ENCODE results near the gene LRCOL1.

LRCOL1 gene

DNA sequence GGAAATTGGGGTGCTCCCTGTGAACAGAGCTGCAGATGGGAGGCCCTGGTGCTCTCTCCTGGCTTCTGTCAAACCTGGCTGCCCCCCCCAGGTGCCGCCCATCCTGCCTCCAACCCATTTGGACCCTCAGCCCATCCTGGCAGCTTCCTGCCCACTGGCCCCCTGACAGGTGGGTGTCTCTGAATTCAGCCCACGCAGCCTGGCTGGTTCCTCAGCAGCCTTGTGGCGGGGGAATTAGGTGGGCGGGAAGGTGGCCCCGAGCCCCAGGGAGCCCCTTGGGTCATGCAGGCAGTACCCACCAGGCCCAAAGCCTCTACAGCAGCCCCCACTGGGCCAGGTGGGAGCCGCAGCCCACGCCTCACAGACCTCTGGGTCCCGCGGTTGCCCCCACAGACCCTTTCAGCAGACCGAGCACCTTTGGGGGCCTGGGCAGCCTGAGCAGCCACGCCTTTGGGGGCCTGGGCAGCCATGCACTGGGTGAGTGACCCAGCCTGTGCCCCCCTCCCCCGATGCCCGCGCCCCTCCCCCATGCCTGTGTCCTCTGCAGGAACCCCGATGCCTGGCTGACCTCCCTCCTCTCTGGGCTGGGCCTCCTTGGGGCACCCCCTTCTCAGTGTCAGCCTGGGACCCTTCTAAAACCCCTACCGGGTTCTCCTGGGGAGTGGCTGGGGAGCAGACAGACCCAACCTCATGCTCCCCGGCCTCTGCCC lies 28.9 kb downstream of the LRCOL1 start:
- no peak for DNase-seq

DNA sequence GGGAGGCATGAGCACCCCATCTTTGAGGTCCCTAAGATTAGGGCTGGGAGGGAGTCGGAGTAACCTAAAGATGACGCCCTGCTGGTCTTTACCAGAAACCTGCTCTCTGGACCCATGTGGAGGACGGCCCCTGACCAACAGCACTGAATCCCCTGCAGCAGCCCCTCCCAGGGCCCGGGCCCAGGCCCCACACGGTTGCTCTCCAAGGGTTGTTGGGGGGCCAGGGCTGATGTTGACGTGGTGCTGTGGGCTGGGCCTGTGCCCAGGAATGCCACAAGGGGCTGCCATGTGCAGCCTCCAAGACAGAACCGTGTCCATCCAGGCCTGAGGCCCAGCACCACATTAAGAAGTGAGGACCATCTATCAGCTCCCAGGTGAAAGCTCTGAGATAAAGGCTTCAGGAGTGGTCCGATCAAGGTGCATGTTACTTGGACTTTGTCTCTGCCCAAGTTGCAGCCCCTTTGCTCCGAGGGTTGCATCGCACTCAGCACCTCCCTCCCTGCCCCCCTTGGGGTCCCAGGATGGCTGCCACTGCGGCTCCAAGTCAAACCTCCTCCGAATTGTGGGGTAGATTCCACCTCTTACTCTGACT lies 29.6 kb downstream of the LRCOL1 start:
- DNase-seq, result no peak

- DNase-seq, result no peak
Measured at GRCh38 chr12:132579744-132580143, 30.6 kb downstream of the LRCOL1 start.

- no peak for DNase-seq
Measured at GRCh38 chr12:132578826-132579225, 31.6 kb downstream of the LRCOL1 start.

DNA sequence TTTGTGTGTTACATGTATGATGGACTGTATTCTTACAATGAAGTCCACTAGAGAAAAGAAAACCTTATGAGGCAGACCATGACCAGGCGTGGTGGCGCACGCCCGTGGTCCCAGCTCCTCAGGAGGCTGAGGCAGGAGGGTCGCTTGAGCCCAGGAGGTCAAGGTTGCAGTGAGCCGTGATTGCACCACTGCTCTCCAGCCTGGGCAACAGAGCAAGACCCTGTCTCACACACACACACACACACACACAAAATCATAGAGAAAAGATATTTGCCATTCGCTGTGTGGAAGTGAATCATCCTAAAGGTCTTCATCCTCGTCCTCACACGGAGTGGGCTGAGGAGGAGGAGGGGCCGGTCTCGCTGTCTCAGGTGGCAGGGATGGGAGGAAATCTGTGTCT lies 32.3 kb downstream of the LRCOL1 start:
- no peak for DNase-seq

GRCh38 chr12:132577191-132577920 lies 33.0 kb downstream of the LRCOL1 start:
- DNase-seq, result no peak

DNA sequence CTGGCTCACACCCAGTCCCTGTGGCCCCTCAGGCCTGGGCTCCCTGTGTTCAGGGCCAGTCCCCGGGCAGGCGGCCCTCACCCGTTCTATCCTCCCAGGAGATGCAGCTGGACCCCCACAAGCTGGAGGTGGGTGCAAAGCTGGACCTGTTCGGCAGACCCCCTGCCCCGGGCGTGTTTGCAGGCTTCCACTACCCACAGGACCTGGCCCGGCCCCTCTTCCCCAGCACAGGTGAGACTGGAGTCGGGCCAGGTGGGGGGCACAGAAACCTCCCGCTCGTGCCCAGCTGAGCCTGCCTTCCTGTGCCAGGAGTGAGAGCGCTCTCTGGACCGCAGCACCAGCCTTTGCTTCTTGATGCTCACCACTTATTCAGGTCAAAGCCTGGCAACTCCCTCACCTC lies 33.7 kb downstream of the LRCOL1 start:
- no peak for DNase-seq

- DNase-seq, result no peak
Measured at GRCh38 chr12:132575661-132576060, 34.7 kb downstream of the LRCOL1 start.

DNA sequence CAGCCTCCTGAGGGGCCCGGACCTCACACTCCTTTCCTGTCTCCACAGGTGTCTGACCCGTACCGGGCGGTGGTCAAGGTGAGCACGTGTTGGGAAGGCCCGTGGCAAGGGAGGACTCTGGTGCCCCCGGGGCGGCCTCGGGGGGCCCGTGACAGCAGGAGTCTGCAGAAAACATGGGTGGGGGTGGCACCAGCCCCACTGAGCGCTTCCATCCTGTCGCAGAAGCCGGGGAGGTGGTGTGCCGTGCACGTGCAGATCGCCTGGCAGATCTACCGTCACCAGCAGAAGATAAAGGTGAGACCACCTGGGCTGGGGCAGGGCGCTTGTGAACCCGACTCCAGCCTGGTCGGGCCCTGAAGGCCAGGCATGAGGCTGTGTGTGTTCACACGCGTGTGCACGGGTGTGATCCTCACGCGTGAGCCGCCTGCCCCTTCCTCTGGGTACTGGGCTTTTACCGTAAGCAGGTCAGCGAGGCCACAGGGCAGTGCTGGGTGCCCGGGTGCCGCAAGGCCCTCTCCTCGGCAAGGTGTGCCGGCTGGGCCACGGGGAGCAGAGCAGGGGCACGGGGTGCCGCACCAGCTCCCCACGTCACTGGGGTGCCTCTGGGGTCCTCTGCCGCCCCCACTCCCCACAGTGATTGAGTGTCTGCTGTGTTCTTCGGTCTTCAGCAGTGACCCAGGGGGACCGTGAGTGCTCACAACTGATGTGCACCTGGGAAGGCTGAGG lies 35.9 kb downstream of the LRCOL1 start:
- no peak for DNase-seq

GRCh38 chr12:132572801-132573760 lies 37.3 kb downstream of the LRCOL1 start:
- no peak for DNase-seq

DNA sequence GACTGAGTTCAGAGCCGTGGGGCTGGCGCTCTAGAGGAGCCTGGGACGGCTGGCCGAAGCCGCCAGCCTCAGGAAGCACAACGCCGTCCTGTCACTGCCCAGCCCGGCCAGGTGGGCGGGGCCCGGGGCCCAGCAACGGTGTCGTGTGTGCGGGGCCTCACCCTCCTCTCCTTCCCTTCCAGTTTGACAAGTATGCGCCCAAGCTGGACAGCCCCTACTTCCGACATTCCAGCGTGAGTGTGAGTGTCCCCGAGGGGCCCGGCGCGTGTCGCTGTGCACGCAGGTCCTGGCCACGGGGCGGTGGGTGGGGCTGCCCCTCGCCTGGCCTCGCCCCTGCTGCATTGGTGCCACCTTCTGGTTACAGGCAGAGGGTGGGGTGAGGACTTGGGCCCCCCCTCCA lies 38.3 kb downstream of the LRCOL1 start:
- DNase-seq, result no peak

- no peak for DNase-seq
Measured at GRCh38 chr12:132571598-132571997, 38.8 kb downstream of the LRCOL1 start.

DNA sequence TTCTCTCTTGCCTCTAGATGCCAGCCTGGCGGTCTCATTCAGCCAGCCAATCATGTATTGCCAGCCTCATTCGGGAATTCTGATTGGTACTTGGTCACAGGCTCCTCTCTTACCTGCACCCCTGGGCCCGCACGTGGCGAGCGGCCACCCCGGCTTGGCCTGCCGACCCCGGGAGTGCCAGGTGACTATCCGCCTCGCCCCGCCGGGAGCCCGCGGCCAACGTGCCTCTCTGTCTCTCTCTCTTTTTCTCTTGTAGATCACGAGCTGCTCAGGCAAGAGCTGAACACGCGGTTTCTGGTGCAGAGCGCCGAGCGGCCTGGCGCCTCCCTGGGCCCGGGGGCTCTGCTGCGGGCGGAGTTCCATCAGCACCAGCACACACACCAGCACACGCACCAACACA lies 39.3 kb downstream of the LRCOL1 start:
- no peak for DNase-seq

DNA sequence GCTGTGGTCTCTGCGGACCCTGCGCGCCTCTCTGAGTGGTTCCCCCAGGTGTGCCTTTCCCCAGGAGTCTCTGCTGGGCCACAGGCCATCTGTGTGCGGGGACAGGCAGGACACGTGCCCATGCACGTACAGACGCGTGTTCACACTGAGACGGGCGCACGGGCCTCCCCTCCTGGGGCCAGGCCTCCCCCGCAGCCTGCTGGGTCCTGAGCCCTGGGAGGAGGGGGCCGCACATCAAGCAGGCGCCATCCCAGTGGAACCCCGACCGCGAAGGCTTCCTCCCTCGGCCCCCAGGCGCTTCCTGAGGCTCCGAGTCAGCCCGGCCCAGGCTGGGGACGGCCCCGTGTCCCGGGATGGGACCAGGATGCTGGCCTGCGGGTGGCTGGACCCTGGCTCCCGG lies 39.7 kb downstream of the LRCOL1 start:
- DNase-seq, result no peak

- DNase-seq, result no peak
Measured at GRCh38 chr12:132569856-132570480, 40.4 kb downstream of the LRCOL1 start.

GRCh38 chr12:132568826-132569480 lies 41.4 kb downstream of the LRCOL1 start:
- no peak for DNase-seq

GRCh38 chr12:132568301-132568700 lies 42.1 kb downstream of the LRCOL1 start:
- DNase-seq, result no peak

DNA sequence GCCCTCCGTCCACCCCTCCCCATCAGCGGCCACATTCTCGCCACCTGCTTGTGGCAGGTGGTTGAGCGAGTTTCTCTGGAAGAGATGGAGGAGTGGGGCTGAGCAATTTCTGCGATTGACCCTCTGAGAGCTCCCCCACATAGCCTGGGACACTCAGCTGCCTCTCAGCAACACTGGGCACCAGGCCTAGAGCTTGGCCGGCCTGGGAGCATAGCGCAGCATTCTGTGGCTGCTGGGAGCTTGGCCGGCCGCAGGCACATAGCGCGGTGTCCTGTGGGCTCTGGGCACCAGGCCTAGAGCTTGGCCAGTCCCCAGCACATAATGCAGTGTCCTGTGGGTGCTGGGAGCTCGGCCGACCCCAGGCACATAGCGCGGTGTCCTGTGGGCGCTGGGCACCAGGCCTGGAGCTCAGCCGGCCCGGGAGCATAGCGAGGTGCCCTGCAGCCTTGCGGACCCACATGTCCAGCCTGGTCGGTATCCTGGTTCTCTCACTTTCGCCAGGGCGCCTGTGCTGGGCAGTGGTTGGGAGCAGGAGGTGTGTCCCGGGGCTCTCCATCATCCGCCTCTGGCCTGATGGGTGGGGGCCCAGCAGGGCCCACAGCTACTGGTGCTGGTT lies 43.8 kb downstream of the LRCOL1 start:
- no peak for DNase-seq

GRCh38 chr12:132565365-132565764 lies 45.0 kb downstream of the LRCOL1 start:
- no peak for DNase-seq

DNA sequence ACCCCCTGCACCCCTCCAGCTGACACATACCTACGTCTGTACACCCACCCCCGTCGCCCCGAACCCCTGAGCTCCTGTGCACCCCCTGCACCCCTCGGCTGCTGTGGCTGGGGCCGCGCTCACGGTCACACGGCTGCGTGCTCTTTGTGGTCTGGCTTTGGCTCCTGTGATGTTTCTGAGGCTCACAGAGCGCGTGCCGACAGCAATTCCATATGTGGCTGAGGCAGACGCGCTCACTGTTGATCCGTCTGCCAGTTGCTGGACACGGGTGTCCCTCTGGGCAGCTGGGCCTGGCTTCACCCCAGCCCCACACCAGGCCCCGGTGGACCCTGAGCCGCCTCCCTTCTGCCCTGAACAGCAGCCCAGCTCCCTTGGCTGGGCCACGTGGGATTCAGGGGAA lies 46.5 kb downstream of the LRCOL1 start:
- no peak for DNase-seq

DNA sequence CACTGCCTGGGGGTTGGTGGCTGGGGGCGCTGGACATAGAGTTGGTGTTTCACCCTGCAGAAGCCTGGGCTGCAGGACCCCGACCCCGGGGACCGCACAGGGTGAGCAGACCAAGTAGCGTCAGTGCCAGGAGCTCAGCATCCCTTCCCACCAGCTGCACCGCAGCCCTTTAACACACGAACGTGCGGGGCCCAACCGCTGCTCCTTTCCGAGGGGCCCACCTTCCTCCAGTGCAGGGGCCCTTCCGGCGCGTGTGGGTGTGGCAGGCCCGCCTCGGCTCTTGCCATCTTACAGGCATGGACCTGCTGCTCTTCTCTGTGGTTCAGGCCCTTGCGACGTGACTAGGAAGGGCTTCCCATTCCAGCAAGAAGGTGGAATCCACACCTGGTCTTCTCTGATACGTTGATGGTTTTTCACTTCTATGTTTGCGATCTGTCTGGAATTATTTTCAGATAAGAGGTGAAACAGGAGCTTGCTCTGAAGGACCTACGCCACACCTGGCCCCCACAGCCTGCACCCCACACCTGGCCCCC lies 47.8 kb downstream of the LRCOL1 start:
- no peak for DNase-seq
